HG03060 (cell line): ENCODE data around the gene VPS13D.

ENCODE experiments used
- ATAC-seq: cut with Tn5 transposase; IDR thresholded peaks from one replicate; pipeline ENCODE4 v1.9.1; 2021; ENCODE audit warnings: low read depth, moderate number of reproducible peaks; ENCODE audit not compliant: unreplicated experiment

VPS13D gene

DNA sequence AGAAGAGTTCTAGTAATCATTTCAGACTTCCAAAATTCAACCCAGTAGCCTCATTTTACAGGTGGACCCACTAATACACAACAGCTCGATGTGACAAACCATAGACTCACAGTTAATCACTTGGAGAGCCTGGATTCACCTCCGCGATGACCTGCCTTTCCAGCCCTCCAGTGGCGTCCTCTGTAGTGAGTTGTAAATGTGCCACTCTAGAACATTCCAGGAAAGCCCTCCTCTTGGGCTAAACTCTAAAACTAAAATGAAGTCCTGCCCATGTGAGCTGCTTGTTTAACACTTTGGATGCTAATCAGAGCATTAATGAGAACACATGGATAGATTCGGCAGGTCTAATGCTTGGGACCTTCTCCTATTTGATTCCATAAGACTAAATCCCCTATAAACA, 247.5 kb downstream of the VPS13D start:
- no peak for ATAC-seq

GRCh38 chr1:12477936-12478611, 248.2 kb downstream of the VPS13D start:
- no peak for ATAC-seq

DNA sequence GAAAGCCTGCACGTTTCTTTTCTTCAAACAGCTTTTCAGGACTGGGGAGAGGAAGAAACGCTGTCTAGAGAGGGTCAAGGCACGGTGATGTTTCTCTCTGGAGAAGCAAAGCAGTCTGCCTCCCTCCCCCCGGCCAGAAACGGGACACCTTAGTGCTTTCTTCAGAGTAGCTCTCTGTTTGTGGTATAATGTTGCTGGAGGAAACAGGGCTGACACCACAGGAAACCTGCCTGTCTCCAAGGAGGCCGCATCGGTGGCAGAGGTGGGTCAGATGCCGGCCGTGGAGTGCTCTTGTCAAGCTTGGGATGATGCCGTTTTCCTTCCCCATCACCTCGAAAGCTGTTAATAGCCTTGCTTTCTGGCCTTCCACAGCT, 248.8 kb downstream of the VPS13D start:
- ATAC-seq, result no peak

GRCh38 chr1:12479311-12479710, 249.5 kb downstream of the VPS13D start:
- ATAC-seq, result no peak

DNA sequence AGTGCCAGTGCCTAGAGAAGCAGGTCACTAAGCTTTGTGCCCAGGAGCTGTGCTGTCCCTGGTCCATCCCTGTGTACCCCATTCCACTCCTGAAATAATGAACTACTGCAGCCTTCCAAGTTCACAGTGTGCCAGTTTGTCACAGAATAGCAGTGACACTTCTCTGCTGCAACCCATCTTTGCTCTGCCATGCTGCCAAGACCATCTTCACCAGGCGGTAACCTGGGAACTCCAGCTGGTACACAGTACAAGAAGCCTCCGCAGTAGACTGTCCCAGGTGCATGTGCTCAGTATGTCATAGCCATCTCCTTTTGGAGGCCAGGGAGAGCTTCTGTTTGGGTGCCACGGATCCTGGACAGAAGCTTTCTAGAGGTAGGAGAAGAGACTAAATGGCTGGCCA, 250.2 kb downstream of the VPS13D start:
- no peak for ATAC-seq

DNA sequence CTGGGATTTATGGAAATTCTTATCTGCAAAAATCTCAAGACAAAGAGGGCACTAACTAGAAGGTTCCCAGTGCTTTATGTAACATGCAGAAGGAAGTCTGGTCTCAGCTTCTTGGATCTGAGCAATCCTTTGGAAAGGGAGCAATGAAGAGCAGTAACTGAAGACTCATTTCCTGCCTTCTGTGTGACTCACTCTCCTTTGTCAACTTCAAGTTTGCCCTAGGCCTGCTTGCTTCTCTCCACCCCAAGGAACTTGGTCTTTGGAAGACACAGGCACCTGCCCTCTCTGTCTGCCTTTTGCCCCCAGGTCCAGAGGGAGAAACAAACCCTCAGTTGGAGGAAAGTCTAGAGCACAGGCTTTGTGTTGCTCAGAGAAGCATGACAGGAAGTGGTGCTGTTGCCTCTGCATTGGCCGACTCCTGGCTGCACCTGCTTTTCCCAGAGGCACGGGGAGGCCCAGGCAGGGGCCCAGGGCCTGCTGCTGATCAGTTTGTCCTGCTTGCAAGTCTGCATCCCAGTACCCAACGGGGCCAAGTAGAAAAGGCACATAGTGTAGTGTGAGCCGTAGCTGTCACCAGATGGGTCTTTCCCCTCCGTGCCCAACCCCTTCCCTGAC, 251.0 kb downstream of the VPS13D start:
- ATAC-seq, result no peak

DNA sequence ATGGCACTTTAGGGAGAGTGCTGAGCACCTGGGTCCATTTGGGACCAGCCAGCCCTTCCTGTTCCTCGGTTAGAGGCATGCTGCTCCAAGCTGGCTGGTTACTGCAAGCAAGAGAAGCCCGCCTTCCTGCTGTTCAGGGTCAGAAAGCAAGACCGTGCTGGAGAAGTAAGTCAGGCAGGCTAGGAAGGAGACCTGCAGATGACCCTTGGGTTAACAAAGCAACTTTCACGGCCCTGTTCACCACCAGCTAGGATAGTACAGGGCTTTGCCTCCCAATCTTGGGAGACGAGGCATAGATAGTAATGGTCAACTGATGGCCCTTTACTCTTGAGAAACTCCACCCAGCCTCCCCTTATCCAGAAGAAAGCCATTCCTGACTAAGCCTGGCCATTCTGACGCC, 252.1 kb downstream of the VPS13D start:
- ATAC-seq, result no peak

GRCh38 chr1:12482988-12483387, 253.2 kb downstream of the VPS13D start:
- no peak for ATAC-seq

GRCh38 chr1:12485231-12486058, 255.6 kb downstream of the VPS13D start:
- ATAC-seq, result no peak

GRCh38 chr1:12486059-12486341, 256.2 kb downstream of the VPS13D start:
- no peak for ATAC-seq

DNA sequence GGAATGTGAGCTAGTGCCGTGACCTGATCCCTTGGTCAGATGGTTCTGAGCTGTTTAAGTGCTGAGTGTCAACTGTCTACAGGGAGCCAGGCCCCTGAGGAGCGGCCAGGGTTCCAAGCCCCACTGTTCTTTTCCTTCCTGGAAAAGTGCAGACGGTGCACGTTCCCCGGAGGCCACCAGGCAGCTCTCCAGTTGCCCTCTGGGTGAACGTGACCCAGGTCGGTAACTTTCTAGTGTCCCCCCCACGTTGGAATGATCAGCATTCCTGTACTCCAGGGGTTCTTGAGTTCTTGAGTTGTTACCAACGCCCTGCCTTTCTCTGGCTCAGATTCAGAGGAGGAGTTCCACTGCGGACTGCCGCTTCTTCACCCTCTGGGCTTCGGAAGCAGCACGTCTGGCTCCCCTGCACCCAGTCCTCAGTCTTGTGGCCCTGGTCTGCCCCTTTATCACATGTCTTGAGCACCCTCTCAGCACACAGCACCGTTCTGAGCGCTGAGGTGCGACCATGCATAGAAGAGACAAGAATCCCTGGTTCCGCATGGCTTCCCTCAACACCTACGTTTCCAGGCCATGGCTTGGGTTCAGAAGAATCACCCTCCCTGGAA, 256.7 kb downstream of the VPS13D start:
- no peak for ATAC-seq

GRCh38 chr1:12487520-12487919, 257.7 kb downstream of the VPS13D start:
- ATAC-seq, result no peak

- no peak for ATAC-seq
These were observed 259.0 kb downstream of the VPS13D start for GRCh38 chr1:12488666-12489354.

- no peak for ATAC-seq
These were observed 260.8 kb downstream of the VPS13D start for GRCh38 chr1:12490532-12491142.

DNA sequence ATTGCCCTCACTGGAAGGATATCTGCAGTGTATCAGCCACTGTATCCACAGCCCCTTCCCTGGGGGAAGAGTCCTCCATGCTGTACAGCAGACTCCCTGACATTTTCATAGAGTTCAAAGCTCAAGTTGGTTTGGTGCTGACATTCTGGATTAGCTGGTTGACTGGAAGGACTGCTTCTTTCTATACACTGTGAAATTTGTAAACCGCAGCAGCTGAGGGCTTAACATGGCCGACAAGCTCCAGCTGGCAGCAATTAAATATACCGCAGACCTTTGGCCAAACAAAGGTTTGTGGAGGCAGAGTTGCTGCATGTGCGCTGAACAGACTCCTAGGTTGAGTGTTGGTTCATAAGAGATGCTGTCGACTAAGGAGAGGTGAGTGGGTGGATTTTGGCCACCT, 261.8 kb downstream of the VPS13D start:
- ATAC-seq, result no peak

DNA sequence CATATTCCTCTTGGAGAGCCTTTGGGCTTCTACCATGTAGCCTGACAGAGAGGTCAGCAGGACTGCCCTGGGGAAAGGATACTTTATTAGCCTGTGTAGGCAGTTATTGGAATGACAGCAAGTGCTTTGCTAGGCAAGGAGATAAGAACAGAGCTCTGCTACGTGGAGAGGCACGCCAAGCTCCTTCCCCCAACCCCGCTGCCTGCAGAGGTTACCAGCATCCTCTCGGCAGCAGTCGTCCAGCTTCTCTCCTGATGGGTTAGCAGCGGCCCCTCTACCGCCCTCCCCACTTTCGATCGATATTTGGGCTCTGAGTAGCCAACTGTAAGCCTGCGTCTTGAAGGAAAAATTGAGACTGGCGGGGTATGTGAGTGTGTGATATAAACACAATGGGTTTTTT, 265.9 kb downstream of the VPS13D start:
- ATAC-seq, result no peak

DNA sequence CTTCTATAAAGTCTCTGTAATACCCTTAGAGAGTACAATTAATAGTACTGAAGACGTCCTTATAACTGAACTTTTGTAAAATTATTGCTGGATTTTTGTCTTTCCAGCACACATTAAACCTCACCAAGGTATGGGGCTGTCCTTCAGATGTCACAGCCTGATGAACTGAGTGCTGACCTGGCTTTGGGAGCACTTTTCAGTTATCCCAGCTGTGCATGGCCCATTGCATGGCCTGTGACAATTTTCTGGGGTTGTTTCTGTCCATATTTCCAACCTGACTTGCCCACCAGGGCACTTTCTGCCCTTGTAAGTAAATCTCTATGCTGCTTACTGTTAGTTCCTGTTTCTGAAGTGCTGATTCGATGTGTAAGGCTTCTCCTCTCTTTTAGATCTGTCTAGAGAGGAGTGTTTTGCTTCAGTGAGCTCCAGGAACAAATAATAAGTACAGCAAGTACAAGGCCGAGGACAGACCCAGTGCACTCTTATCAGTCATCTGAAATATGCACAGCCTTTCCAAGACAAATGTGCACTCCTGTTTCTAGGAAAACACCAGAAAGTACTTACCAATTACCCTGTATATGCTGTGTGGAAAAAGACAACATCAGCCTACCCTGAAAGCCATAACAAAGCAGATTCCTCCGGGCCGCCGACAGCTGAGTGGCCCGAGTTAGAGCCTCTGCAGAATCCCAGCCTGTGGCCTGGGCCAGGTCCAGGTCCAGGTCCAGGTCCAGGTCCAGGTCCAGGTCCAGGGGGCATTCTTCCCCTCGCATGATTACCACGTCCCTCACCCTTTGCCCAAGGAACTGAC, 266.5 kb downstream of the VPS13D start:
- no peak for ATAC-seq

GRCh38 chr1:12499539-12500240, 269.9 kb downstream of the VPS13D start:
- no peak for ATAC-seq

DNA sequence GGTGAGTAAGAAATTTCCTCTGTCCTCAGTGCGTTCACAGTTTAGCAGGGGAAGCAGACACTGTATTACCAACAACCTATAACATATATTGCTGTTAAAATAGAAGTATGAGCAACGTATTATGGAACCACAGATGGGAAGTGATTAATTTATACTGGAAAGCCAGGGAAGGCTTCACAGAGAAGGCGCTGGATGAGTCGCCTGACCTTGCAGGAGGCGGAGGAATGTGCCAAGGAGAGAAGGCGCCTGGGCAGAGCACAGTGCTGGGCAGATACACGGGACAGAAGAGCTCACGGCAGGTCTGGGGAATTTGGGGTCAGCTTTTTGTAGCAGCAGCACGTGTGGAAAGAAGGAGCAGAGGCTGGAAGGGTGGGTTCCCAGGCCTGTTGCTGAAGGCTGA, 271.8 kb downstream of the VPS13D start:
- no peak for ATAC-seq
